SK-N-SH (cell line): ENCODE results near the gene BIN2. TPM values are rescaled to one million over a fixed set of nuclear protein-coding genes. Genes with fewer than 3 reads are reported as not detected.

Source experiments
- CTCF ChIA-PET: fragments of 300-600, 350-600 bp; formaldehyde crosslinking; extraction: SDS; loops from one replicate; lab custom pipeline; 2021; lab: Yijun Ruan, JAX
- POLR2A ChIA-PET: fragments of 350-600 bp; sonication (Branson Sonifier 250); formaldehyde crosslinking; extraction: SDS; loops from one replicate; lab custom pipeline; 2020; ENCODE audit warnings: antibody characterized with exemption, inconsistent platforms; lab: Yijun Ruan, JAX
- DNase-seq: peaks from one replicate; pipeline ENCODE4 v3.0.0; 2012
- H2AFZ ChIP-seq: fragments of 200-600 bp; sonication (generic); 2 replicates; pipeline ENCODE4 v1.8.1; 2016; ENCODE audit warnings: antibody characterized with exemption, mild to moderate bottlenecking, low read depth
- H3F3A ChIP-seq: fragments of 200-600 bp; sonication (generic); replicated peaks from 2 replicates; pipeline ENCODE3; 2016; ENCODE audit warnings: antibody characterized with exemption, mild to moderate bottlenecking; ENCODE audit not compliant: insufficient read depth
- H3K27ac ChIP-seq, 2 experiments: fragments of 200-500 bp in 1 of 2; fragments of 200-600 bp in 1 of 2; sonication (Bioruptor generic) in 1 of 2; sonication (generic), shearing (Covaris generic) in 1 of 2; 2 replicates each; pipeline versions ENCODE4 v1.5.1 to v1.6.1; 2014 to 2016; ENCODE audit warnings: low read depth in 2 of 2, inconsistent platforms in 1 of 2, low read length in 1 of 2, mild to moderate bottlenecking in 1 of 2, mixed read lengths in 1 of 2
- H3K27me3 ChIP-seq: fragments of 200-600 bp; sonication (generic), shearing (Covaris generic); 2 replicates; pipeline ENCODE4 v1.6.1; 2016; ENCODE audit warnings: mixed run types; ENCODE audit not compliant: insufficient read depth
- H3K36me3 ChIP-seq, 2 experiments: fragments of 200-500 bp in 1 of 2; fragments of 200-600 bp in 1 of 2; sonication (Bioruptor generic) in 1 of 2; sonication (generic) in 1 of 2; replicated peaks in 1 of 2; 2 replicates each; pipeline versions ENCODE3 to v1.5.1; 2014 to 2016; ENCODE audit warnings: low read length in 1 of 2, mild to moderate bottlenecking in 1 of 2; ENCODE audit not compliant: insufficient read depth in 2 of 2, control insufficient read depth in 1 of 2
- H3K4me1 ChIP-seq, 2 experiments: fragments of 200-500 bp in 1 of 2; fragments of 200-600 bp in 1 of 2; sonication (Bioruptor generic) in 1 of 2; sonication (generic), shearing (Covaris generic) in 1 of 2; 2 replicates each; pipeline versions ENCODE4 v1.5.1 to v1.6.1; 2014 to 2016; ENCODE audit warnings: low read depth in 1 of 2, low read length in 1 of 2, mixed run types in 1 of 2; ENCODE audit not compliant: insufficient read depth in 2 of 2, control insufficient read depth in 1 of 2
- H3K4me2 ChIP-seq: fragments of 200-600 bp; sonication (generic), shearing (Covaris generic); 2 replicates; pipeline ENCODE4 v1.6.1; 2017; ENCODE audit warnings: mixed run types
- H3K4me3 ChIP-seq, 2 experiments: fragments of 200-500 bp in 1 of 2; fragments of 200-600 bp in 1 of 2; sonication (Bioruptor generic) in 1 of 2; sonication (generic), shearing (Covaris generic) in 1 of 2; 2 replicates each; pipeline versions ENCODE4 v1.5.1 to v1.8.1; 2014 to 2016; ENCODE audit warnings: low read depth in 2 of 2, inconsistent platforms in 1 of 2, low read length in 1 of 2, mild to moderate bottlenecking in 1 of 2, mixed read lengths in 1 of 2, moderate library complexity in 1 of 2
- H3K79me2 ChIP-seq: fragments of 200-600 bp; sonication (generic); 2 replicates; pipeline ENCODE4 v1.8.1; 2017; ENCODE audit warnings: mild to moderate bottlenecking; ENCODE audit not compliant: insufficient read depth
- H3K9ac ChIP-seq: fragments of 200-600 bp; sonication (generic); 2 replicates; pipeline ENCODE4 v1.6.1; 2017; ENCODE audit warnings: mixed run types
- H3K9me2 ChIP-seq: fragments of 200-600 bp; sonication (generic); 2 replicates; pipeline ENCODE4 v1.6.1; 2017; ENCODE audit warnings: mixed run types
- H3K9me3 ChIP-seq: fragments of 200-600 bp; sonication (generic); 2 replicates; pipeline ENCODE4 v1.6.1; 2017; ENCODE audit warnings: mixed run types, mild to moderate bottlenecking, moderate library complexity
- H4K20me1 ChIP-seq: fragments of 200-600 bp; sonication (generic); 2 replicates; pipeline ENCODE4 v1.6.1; 2017; ENCODE audit warnings: mild to moderate bottlenecking, mixed run types; ENCODE audit not compliant: insufficient read depth
- CHD2 ChIP-seq: fragments of 150-350 bp; IDR thresholded peaks from 2 replicates; pipeline ENCODE4 v1.6.1; 2018; ENCODE audit warnings: low read length; ENCODE audit not compliant: partially characterized antibody
- EP300 ChIP-seq, 2 experiments: IDR thresholded peaks; 2 replicates each; pipeline versions ENCODE4 v1.4.0 to v1.6.1; 2012; ENCODE audit warnings: borderline replicate concordance in 1 of 2, low read depth in 1 of 2, low read length in 1 of 2
- FOXJ3 ChIP-seq: sonication (generic); formaldehyde crosslinking; IDR thresholded peaks from 2 replicates; pipeline ENCODE4 v1.5.1; 2020; ENCODE audit warnings: mild to moderate bottlenecking, missing genetic modification reagents
- FOXM1 ChIP-seq: IDR thresholded peaks from 2 replicates; pipeline ENCODE4 v1.4.0; 2012; ENCODE audit warnings: low read depth, mild to moderate bottlenecking
- GABPA ChIP-seq: IDR thresholded peaks from 2 replicates; pipeline ENCODE4 v1.4.0; 2012; ENCODE audit warnings: low read depth, mild to moderate bottlenecking
- GATA2 ChIP-seq: sonication (generic); formaldehyde crosslinking; IDR thresholded peaks from 2 replicates; pipeline ENCODE4 v1.5.0; 2020; ENCODE audit warnings: mild to moderate bottlenecking, missing genetic modification reagents
- NFIC ChIP-seq: IDR thresholded peaks from 2 replicates; pipeline ENCODE4 v1.4.0; 2012; ENCODE audit warnings: borderline replicate concordance
- RXRA ChIP-seq: IDR thresholded peaks from 2 replicates; pipeline ENCODE4 v1.4.0; 2012; ENCODE audit warnings: low read depth, mild to moderate bottlenecking, borderline replicate concordance
- TAF1 ChIP-seq: IDR thresholded peaks from 2 replicates; pipeline ENCODE4 v1.6.1; 2012; ENCODE audit warnings: low read depth, mild to moderate bottlenecking, low read length, moderate library complexity, borderline replicate concordance
- TCF12 ChIP-seq: IDR thresholded peaks from 2 replicates; pipeline ENCODE4 v1.4.0; 2012
- TEAD4 ChIP-seq: IDR thresholded peaks from 2 replicates; pipeline ENCODE4 v1.4.0; 2012; ENCODE audit warnings: mild to moderate bottlenecking, borderline replicate concordance; ENCODE audit not compliant: insufficient read depth
- WGBS: methylation state at CpG from one replicate; pipeline ENCODE4 v1.1.6; 2017; ENCODE audit warnings: low lambda C conversion rate; 5-methylcytosine and 5-hydroxymethylcytosine counted together
- polyA plus RNA-seq, 3 experiments: library from polyadenylated mRNA; depleted of rRNA; stranded (reverse); fragments of >200 nt; gene quantifications; 2 replicates each; pipeline ENCODE4 v1.2.3, GENCODE V29; 2012
- TF ChIP-seq, protein P1 (sequence below): IDR thresholded peaks from 2 replicates; pipeline ENCODE4 v1.6.1; 2012; ENCODE audit warnings: mild to moderate bottlenecking, low read depth, low read length, moderate library complexity
- TF ChIP-seq, protein P2 (sequence below): IDR thresholded peaks from 2 replicates; pipeline ENCODE4 v1.4.0; 2012; ENCODE audit warnings: low read depth, borderline replicate concordance
- TF ChIP-seq, protein P3 (sequence below): fragments of 150-350 bp; IDR thresholded peaks from 2 replicates; pipeline ENCODE4 v1.6.1; 2016; ENCODE audit warnings: mild to moderate bottlenecking, low read depth, low read length
- TF ChIP-seq, protein P4 (sequence below): IDR thresholded peaks from 2 replicates; pipeline ENCODE4; 2012
- TF ChIP-seq, protein P5 (sequence below): fragments of 200-600 bp; sonication (generic); IDR thresholded peaks from 2 replicates; pipeline ENCODE4 v1.6.1; 2017; ENCODE audit warnings: antibody characterized with exemption, mild to moderate bottlenecking, moderate library complexity
- TF ChIP-seq, protein P6 (sequence below): IDR thresholded peaks from 2 replicates; pipeline ENCODE4 v1.4.0; 2012; ENCODE audit warnings: low read depth
- TF ChIP-seq, protein P7 (sequence below): IDR thresholded peaks from 2 replicates; pipeline ENCODE4 v1.4.0; 2012; ENCODE audit warnings: low read depth, borderline replicate concordance

Gene BIN2
- polyA plus RNA-seq, 1 of the 3 experiments (the other 2 are of a cell fraction), result not detected

DNA sequence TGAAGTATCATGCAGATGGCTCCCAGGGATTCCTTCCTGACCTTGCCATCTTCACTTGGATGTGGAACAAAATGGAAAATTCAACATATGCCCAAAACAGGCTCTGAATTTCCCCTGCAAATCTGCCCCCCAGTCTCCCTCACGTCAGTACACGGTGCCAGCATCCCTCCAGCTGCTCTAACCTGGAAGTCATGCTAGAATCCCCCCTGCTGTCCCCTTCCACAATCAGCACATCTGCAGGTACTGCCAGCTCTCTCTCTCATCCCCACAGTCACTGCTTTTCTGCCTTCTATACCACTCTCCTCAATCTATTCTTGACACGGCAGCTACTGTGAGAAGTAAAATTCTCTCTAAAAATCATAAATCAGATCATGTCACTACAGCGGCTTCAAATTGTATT, 45.6 kb upstream of the BIN2 start:
- Histone ChIP-seq H3K36me3 (no peaks in the 10 kb centered on the region), H3K9me3 (no peaks in the 10 kb centered on the region), H2AFZ (no peak overlapping the region), H3K4me2 (no peak overlapping the region), H3K9me2 (no peaks in the 10 kb centered on the region), H3F3A (peaks cover 12% of the 10 kb centered on the region), H3K4me1 (peaks cover 8 to 29% of the 10 kb centered on the region in 2 experiments; a peak in 3 of 4 replicates), H3K27ac (no peak overlapping the region; a peak in 1 of 4 replicates), H3K27me3 (no peaks in the 10 kb centered on the region), H3K4me3 (no peak overlapping the region), H3K9ac (no peak overlapping the region), H4K20me1 (no peaks in the 10 kb centered on the region), H3K79me2 (no peaks in the 10 kb centered on the region)
- 95% methylated on average over 4 of the region's 4 CpGs for WGBS
- no peak for TF ChIP-seq TCF12
- no peak for TF ChIP-seq CHD2
- no peak for TF ChIP-seq TAF1
- TF ChIP-seq NFIC, result no peak
- no peak for TF ChIP-seq RXRA
- TF ChIP-seq EP300 (IDR thresholded peaks at IDR 0.05; ENCODE audit: borderline replicate concordance in 1 of 2, low read depth in 1 of 2, low read length in 1 of 2), result no peak
- TF ChIP-seq, protein P1, sequence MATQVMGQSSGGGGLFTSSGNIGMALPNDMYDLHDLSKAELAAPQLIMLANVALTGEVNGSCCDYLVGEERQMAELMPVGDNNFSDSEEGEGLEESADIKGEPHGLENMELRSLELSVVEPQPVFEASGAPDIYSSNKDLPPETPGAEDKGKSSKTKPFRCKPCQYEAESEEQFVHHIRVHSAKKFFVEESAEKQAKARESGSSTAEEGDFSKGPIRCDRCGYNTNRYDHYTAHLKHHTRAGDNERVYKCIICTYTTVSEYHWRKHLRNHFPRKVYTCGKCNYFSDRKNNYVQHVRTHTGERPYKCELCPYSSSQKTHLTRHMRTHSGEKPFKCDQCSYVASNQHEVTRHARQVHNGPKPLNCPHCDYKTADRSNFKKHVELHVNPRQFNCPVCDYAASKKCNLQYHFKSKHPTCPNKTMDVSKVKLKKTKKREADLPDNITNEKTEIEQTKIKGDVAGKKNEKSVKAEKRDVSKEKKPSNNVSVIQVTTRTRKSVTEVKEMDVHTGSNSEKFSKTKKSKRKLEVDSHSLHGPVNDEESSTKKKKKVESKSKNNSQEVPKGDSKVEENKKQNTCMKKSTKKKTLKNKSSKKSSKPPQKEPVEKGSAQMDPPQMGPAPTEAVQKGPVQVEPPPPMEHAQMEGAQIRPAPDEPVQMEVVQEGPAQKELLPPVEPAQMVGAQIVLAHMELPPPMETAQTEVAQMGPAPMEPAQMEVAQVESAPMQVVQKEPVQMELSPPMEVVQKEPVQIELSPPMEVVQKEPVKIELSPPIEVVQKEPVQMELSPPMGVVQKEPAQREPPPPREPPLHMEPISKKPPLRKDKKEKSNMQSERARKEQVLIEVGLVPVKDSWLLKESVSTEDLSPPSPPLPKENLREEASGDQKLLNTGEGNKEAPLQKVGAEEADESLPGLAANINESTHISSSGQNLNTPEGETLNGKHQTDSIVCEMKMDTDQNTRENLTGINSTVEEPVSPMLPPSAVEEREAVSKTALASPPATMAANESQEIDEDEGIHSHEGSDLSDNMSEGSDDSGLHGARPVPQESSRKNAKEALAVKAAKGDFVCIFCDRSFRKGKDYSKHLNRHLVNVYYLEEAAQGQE, result no peak
- TF ChIP-seq, protein P2, sequence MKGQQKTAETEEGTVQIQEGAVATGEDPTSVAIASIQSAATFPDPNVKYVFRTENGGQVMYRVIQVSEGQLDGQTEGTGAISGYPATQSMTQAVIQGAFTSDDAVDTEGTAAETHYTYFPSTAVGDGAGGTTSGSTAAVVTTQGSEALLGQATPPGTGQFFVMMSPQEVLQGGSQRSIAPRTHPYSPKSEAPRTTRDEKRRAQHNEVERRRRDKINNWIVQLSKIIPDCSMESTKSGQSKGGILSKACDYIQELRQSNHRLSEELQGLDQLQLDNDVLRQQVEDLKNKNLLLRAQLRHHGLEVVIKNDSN, result no peak
- no peak for TF ChIP-seq FOXJ3 (CRISPR knock-in tag)
- no peak for TF ChIP-seq FOXM1
- TF ChIP-seq, protein P3, sequence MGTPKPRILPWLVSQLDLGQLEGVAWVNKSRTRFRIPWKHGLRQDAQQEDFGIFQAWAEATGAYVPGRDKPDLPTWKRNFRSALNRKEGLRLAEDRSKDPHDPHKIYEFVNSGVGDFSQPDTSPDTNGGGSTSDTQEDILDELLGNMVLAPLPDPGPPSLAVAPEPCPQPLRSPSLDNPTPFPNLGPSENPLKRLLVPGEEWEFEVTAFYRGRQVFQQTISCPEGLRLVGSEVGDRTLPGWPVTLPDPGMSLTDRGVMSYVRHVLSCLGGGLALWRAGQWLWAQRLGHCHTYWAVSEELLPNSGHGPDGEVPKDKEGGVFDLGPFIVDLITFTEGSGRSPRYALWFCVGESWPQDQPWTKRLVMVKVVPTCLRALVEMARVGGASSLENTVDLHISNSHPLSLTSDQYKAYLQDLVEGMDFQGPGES, result no peak
- TF ChIP-seq, protein P4, sequence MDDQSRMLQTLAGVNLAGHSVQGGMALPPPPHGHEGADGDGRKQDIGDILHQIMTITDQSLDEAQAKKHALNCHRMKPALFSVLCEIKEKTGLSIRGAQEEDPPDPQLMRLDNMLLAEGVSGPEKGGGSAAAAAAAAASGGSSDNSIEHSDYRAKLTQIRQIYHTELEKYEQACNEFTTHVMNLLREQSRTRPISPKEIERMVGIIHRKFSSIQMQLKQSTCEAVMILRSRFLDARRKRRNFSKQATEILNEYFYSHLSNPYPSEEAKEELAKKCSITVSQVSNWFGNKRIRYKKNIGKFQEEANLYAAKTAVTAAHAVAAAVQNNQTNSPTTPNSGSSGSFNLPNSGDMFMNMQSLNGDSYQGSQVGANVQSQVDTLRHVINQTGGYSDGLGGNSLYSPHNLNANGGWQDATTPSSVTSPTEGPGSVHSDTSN, result no peak
- no peak for TF ChIP-seq GABPA
- TF ChIP-seq TEAD4, result no peak
- TF ChIP-seq, protein P5, sequence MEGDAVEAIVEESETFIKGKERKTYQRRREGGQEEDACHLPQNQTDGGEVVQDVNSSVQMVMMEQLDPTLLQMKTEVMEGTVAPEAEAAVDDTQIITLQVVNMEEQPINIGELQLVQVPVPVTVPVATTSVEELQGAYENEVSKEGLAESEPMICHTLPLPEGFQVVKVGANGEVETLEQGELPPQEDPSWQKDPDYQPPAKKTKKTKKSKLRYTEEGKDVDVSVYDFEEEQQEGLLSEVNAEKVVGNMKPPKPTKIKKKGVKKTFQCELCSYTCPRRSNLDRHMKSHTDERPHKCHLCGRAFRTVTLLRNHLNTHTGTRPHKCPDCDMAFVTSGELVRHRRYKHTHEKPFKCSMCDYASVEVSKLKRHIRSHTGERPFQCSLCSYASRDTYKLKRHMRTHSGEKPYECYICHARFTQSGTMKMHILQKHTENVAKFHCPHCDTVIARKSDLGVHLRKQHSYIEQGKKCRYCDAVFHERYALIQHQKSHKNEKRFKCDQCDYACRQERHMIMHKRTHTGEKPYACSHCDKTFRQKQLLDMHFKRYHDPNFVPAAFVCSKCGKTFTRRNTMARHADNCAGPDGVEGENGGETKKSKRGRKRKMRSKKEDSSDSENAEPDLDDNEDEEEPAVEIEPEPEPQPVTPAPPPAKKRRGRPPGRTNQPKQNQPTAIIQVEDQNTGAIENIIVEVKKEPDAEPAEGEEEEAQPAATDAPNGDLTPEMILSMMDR, result no peak
- TF ChIP-seq, protein P6, sequence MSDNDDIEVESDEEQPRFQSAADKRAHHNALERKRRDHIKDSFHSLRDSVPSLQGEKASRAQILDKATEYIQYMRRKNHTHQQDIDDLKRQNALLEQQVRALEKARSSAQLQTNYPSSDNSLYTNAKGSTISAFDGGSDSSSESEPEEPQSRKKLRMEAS, result no peak
- TF ChIP-seq GATA2 (CRISPR knock-in tag), result no peak
- TF ChIP-seq, protein P7, sequence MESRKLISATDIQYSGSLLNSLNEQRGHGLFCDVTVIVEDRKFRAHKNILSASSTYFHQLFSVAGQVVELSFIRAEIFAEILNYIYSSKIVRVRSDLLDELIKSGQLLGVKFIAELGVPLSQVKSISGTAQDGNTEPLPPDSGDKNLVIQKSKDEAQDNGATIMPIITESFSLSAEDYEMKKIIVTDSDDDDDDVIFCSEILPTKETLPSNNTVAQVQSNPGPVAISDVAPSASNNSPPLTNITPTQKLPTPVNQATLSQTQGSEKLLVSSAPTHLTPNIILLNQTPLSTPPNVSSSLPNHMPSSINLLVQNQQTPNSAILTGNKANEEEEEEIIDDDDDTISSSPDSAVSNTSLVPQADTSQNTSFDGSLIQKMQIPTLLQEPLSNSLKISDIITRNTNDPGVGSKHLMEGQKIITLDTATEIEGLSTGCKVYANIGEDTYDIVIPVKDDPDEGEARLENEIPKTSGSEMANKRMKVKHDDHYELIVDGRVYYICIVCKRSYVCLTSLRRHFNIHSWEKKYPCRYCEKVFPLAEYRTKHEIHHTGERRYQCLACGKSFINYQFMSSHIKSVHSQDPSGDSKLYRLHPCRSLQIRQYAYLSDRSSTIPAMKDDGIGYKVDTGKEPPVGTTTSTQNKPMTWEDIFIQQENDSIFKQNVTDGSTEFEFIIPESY, result no peak
- POLR2A ChIA-PET, result no interaction called here
- no peak for DNase-seq
- CTCF ChIA-PET, result interaction anchor here (1.0 kb wide), 1 partner anchor 28 kb away, joined by 4 read pairs; no protein-coding TSS in a partner anchor
